Smooth muscle cell of the brain vasculature (primary cell): Measurements from ENCODE around the gene WDR88.
"Not testable (repeated sequence)": the region's sequence is repeated elsewhere in the genome, so short reads cannot be mapped to it uniquely, and the experiment has no call there.

Experiments used
- DNase-seq: peaks from one replicate; pipeline ENCODE4 v3.0.0-alpha.2; 2012; ENCODE audit warnings: low read depth, low spot score

Gene WDR88

DNA sequence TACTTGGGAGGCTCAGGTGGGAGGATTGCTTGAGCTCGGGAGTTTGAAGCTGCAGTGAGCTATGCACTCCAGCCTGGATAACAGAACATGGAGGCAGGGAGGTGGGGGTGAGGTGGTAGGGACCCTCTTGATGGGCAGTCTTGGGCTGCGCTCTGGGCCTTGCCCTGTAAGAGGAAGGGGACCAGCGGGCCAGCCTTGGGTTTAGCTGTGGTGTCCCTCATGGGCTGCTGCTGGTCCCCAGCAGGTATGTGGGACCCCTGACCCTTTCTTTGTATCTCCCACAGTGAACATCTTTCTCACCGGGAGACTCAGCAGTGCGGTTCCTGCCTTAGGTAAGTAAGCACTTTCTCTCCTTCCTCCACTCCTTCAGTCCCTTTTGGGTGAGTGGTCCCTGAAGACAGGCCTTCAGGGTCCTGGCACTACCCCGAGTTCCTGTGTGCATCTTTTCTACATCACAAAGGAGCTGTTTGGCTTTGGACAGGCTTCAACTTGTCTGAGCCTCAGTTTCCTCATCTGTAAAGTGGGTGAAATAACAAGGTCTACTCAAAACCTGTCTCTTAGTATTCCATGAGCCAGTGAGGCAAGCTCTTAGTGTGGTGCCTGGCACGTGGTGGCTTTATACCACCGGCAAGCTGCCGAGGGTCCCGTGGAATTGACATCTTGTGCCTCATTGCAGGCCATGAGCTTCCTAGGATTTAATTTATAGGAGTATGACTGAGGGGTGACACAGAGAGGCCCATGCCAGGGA, 64.7 kb downstream of the WDR88 start:
- no peak for DNase-seq

DNA sequence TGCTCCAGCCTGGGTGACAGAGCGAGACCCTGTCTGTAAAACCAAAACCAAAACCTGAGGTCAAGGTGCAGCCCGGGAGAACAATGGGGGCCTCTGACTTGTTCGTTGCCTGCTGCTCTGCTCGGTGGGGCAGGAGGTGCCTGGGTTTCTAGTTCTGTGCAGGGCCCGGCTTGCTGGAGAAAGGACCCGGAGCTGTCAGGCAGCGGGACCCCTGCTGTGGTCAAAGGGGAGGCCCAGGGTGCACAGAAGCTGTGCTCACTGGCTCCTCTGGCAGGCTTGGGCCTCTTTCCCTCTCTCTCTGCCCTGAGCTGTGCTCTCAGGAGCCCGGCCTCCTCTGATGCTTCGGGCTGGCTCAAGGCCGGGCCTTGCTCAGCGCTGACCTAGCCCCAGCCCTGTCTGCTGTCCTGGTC, 65.7 kb downstream of the WDR88 start:
- DNase-seq, result no peak

DNA sequence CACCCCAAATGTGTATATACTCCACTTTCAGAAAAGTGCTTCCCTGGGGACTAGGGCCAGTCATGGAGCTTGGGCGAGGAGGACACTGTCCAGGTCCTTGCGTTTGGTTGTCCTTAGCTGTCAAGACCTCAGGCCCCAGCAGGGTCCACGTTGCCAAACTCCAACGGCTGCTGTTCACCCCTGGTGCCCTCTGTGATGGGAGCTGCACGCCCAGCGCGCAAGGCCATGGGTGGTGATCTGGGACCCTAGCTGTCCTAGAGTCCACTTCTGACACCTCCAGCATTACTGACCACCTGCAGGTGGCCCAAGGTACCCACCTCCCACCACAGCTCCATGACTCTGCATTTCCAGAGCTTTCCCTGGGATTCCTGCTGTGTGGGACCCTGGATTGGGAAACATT, 66.3 kb downstream of the WDR88 start:
- no peak for DNase-seq

DNA sequence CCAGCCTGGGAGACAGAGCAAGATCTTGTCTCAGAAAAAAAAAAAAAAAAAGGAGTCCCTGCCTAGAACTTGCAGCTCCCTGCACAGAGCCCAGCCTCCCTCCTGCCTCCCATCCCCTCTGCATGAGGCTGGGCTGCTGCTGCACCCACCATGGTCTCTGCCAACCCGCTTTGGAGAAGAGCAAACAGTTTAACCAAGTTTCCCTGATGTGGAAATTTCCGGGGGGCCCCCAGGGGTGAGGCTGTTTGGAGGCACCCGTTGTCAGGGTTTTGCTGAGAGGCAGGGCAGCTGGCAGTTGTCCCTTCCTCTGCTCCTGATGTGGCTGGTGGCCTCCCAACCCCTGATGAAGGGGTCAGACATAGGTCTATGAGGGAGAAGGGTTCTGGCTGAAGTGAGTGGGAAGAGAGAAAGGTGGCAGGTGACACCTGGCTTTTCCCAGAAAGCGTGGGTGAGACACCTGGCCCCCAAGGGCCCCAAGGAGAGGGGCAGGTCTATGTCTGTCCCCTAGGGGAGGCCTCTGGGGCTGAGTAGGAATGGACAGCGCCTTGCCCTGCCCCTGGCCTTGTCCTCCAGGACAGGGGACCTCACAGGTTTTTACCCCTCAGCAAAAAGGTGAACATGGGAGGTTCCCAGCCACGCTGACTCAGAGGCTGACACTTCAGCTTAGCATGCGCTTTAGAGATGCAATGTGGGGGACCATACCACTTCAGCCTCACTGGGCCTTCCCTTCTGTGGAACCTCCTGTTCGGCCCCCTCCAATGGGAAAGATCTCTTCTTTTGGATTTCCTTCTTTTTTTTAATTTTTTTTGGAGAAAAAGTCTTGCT, 67.7 kb downstream of the WDR88 start:
- no peak for DNase-seq

DNA sequence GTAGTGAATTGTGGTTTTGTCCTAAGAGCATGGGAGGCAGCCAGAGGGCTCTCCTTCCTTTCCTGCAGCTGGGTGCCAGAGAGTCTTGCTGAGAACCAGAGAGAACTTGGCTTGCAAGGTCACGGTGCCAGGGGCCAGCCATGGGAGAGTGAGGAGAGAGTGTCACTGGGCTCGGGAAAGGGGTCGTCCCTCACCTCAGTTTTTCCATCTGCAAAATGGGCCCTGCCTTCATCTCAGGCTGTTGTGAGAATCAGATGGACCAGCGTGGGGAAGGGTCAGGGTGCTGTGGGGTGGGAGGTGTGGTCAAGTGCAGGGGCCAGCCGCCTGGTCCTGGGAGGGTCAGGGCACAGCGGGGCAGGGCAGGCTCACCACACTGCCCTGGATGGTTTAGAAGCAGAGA, 69.6 kb downstream of the WDR88 start:
- no peak for DNase-seq

DNA sequence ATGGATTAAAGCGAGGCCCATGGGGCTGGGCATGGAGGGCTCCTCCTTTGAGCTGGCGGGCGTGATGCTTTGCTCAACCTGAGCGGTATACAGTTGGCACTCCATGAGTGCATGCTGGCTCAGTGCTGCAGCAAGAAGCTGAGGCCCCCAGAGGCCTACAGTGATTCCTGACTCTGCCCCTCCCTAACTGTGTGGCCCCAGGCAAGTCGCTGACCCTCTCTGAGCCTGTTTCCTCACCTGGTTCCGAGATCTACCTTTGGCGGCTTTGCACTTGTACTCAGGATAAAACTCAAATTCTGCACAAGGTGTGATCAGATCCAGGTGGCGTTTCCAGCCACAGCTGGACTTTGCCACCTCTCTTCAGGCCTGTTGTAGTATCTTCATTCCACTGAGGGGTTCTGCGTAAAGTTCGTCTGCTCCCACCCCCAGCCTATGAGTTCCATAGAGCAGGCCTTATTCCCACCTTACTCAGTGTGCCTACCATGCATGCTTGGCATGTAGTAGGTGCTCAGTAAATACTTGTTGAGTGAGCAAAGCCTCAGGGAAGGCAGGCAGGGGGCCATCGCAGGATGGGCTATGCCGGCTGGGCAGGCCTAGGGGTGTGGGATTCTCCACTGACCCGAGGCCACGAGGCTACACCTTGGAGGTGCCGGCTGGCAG, 70.1 kb downstream of the WDR88 start:
- no peak for DNase-seq

DNA sequence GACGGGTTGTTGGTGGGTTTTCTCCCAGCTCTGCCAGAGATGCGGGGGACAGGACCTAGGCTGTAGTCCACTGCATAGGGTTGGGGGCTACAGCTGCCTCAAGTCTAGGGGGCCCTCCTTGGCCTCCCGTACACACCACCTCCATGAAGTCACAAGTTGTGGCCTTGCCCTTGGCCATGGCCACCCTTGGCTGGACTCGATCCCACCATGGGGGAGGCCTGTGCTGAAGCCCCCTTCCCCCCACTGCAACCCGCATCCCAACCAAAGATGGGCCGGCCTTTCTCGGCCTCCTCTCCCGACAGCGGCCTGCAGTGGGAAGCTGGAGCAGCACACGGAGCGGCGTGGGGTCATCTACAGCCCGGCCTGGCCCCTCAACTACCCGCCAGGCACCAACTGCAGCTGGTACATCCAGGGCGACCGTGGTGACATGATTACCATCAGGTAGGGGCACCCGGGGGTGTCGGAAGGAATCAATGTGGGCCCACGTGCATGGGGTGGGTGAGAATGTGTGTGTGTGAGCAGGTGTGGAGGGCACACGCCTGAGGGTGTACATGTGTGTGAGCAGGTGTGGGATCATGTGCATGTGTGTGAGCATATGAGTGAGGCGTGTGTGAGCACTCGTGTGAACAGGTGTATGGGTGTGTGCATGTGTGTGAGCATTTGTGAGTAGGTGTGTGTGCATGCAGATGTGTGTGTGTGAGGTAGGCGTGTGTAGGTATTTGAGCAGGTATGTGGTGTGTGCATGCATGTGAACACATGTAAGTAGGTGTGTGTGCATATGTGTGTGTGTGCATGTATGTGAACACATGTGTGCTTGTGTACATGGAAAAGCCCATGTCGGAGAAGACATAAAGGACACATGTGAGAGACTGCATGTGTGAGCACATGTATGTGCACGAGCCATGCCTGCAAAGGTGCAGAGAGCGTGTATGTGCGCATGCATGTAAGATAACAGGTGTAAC, 70.9 kb downstream of the WDR88 start:
- no peak for DNase-seq

DNA sequence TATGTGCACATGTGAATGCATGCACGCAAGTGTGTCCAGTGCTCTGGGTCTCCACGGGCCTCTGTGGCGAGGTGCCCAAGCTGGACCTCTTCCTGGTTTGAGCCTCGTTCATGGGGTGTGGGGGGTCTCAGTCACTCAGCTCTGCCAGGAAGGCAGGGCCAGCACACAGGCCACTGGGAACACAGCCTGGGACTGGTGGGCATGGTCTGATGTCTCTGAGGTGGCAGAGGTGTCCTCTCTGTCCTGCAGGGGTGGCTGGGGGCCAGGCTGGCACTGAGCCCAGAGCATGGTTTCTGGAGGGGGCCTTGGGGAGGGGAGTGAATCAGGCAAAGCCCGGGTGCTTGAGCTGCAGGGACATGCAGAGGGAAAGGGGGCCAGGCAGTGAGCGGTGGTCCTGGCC, 71.6 kb downstream of the WDR88 start:
- no peak for DNase-seq

DNA sequence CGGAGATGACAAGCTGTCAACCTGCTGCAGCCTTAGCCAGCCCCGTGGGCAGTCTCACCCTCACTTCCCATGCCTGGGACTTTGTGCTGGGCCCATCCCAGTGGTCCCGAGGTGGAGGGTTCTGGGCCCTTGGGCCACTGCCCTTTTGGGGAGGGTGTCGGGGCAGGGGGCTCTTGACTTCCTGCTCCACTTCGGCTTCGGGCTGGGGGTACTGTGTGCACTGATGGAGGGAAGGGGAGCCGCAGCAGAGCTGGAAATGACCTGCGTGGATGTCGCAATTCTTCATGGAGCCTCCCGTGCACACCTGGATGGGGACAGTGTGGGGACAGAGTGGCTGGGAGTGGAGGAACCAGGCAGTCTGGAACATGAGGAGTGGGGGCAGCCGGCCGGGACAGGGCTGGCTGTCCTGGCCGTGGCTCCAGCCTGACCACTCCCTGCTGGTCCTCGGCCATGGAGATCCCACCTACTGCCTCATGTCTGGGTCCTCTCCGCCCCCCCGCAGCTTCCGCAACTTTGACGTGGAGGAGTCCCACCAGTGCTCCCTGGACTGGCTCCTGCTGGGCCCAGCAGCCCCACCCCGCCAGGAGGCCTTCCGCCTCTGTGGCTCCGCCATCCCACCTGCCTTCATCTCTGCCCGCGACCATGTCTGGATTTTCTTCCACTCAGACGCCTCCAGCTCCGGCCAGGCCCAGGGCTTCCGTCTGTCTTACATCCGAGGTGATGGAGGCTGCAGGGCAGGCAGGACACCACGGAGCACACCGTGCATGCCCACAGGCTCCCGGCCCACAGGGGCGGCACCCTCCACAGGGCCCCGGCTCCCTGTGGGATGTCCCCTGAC, 72.4 kb downstream of the WDR88 start:
- DNase-seq, result no peak

DNA sequence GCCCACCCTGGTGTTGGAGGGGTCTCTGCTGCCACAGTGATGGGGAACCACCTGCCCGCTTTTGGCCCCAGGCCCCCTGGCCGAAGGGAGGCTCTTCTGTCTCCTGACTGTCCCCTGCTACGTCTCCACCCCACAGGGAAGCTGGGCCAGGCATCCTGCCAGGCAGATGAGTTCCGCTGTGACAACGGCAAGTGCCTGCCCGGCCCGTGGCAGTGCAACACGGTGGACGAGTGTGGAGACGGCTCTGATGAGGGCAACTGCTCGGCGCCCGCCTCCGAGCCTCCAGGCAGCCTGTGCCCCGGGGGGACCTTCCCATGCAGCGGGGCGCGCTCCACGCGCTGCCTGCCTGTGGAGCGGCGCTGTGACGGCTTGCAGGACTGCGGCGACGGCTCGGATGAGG, 73.2 kb downstream of the WDR88 start:
- DNase-seq, result no peak

DNA sequence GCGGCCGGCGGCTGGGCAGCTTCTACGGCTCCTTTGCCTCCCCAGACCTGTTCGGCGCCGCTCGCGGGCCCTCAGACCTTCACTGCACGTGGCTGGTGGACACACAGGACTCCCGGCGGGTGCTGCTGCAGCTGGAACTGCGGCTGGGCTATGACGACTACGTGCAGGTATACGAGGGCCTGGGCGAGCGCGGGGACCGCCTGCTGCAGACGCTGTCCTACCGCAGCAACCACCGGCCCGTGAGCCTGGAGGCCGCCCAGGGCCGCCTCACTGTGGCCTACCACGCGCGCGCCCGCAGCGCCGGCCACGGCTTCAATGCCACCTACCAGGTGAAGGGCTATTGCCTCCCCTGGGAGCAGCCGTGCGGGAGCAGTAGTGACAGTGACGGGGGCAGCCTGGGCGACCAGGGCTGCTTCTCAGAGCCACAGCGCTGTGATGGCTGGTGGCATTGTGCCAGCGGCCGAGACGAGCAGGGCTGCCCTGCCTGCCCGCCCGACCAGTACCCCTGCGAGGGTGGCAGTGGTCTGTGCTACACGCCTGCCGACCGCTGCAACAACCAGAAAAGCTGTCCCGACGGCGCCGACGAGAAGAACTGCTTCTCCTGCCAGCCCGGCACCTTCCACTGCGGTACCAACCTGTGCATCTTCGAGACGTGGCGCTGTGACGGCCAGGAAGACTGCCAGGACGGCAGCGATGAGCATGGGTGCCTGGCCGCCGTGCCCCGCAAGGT, 73.8 kb downstream of the WDR88 start:
- no peak for DNase-seq

DNA sequence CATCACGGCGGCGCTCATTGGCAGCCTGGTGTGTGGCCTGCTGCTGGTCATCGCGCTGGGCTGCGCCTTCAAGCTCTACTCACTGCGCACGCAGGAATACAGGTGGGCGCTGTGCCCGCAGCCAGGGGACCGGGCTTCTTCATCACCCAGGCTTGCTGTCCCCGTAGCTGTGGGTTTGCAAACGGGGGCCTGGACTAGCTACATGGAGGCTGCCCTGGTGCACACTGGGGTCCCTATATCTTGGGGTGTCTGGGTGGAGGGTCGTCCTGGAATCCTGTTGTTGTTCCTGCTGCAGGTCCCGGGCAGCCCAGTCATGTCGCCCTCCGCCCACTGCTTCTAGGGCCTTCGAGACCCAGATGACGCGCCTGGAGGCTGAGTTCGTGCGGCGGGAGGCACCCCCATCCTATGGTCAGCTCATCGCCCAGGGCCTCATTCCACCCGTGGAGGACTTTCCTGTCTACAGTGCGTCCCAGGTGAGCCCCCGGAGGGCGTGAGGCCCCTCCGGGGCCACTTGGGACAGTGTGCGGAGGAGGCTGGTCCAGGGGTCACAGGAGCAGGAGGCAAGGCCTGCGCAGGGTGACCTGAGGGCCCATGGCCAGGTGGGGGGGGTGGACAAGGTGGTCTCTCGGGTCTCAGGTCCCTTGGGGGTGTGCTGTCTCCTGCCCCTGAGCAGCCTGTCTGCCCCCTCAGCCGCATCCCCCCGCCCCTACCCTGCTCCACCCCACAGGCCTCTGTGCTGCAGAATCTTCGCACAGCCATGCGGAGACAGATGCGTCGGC, 74.5 kb downstream of the WDR88 start:
- no peak for DNase-seq

DNA sequence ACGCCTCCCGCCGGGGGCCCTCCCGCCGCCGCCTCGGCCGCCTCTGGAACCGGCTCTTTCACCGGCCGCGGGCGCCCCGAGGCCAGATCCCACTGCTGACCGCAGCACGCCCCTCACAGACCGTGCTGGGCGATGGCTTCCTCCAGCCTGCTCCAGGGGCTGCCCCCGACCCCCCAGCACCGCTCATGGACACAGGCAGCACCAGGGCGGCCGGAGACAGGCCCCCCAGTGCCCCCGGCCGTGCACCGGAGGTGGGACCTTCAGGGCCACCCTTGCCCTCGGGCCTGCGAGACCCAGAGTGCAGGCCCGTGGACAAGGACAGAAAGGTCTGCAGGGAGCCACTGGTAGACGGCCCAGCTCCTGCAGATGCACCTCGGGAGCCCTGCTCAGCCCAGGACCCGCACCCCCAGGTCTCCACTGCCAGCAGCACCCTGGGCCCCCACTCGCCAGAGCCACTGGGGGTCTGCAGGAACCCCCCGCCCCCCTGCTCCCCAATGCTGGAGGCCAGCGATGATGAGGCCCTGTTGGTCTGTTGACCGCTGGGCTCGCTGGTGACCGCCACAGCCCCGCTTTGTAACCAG, 75.2 kb downstream of the WDR88 start:
- no peak for DNase-seq

DNA sequence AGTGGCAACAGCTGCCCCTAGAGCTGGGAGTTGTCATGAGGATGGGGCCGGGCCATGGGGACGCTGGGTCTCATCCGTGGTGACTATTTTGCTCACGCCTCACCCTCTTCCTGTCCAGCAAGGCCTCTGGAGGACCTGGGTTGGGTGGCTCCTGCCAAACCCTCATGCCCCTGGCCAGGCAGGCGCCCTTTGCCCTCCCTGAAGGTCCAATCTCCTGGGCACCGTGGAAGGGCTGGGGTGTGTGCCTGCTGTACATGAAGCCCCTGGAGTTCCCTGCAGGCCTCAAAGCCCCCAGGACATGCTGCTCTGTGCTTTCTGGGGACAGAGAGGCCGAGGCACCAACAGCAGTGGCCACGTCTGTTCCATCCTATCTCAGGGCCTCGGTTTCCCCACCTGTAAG, 76.0 kb downstream of the WDR88 start:
- no peak for DNase-seq

DNA sequence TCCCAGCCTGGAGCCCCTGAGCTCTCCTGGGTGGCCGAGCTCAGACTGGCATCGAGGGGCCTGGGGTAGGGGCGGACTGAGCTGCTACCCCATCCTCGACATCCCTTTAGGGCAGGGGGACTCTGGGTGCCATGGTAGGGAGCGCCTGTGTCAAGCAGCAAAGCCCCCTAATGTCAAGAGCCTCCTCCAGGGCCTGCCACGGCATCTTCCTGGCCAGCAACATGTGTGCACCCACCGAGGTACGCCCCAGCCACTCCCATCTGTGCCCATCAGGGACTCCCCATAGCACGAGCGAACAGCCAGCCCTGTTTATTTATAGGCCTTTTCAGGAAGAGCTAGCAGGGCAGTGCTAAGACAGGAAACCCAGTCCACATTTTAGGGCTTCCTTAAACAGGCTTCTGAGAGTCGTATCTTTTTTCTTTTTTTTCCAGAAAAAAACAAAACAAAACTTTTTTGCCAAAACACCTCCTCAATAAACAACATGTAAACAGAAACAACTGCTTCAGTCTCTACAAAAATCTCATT, 76.5 kb downstream of the WDR88 start:
- no peak for DNase-seq

DNA sequence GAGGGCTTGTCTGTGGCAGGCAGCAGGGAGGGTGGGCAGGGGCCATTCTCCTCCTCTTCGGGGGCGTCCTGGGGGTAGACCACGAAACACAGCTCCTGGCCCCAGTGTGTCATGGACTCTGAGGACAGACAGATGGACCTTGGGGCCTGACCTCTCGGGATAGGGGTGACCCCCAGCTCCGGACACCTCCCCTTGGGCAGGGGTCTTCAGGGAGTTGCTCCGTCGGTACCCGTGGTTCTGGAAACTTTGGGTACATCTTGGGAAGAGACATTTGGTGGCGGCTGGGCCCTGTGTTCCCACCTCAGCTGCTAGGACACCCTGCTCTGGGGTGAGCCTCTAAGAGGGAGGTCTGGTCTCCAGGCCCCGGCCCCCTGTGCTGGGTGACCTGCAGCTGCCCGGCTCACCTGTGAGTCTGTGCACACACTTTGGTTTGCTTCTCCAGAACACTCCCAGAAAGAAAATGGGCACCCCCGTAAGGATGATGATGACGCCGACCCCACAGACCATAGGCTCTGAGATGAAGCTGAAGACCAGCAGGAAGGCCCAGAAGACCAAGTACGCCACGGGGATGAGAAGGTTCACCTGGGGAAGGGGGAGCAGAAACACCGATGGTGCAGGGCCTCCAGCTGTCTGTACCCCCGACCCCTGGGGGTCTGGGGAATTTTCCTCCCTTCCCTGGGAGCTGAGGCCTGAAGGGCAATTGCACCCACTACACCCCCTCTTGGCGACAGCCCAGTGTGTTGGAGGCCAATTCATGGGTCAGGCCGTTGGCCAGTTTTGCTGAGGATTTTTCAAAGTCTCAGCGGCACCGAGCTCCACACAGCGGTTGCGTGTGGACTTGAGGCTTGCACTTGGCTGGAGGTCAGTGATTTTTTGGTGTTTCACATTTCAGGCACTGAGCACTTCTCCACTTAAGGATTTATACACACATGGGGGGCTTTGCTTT, 77.3 kb downstream of the WDR88 start:
- no peak for DNase-seq

DNA sequence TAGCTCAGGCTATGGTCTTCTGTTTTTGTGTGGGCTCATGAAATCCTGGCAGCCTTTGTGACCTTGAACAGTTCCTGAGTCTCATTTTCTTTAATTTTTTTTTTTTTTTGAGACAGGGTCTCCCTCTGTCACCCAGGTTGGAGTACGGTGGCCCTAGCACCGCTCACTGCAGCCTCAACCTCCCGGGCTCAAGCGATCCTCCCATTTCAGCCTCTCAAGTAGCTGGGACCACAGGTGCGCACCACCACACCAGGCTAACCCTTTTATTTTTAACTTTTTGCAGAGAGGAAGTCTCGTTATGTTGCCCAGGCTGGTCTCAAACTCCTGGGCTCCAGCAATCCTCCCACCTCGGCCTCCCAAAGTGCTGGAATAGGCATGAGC, 77.9 kb downstream of the WDR88 start:
- not testable (repeated sequence) for DNase-seq
